Tibial artery (tissue), 4 donors: ENCODE data around the gene CCDC126.
A peak's percentile ranks its signal among the peaks of the same experiment; 100 is the strongest.
"Not testable (repeated sequence)": the region's sequence is repeated elsewhere in the genome, so short reads cannot be mapped to it uniquely, and the experiment has no call there.

Source experiments
- DNase-seq, 2 donors: peaks; one replicate each; pipeline ENCODE4 v3.0.0-alpha.2; 2019
- H3K27ac ChIP-seq, 2 donors: fragments of 200-600 bp; sonication (generic) in 1 of 2; 1 replicate in 1 of 2; 2 replicates in 1 of 2; pipeline ENCODE4 v1.5.1; 2018 to 2019; ENCODE audit warnings: mild to moderate bottlenecking in 1 of 2
- H3K27me3 ChIP-seq, 2 donors: fragments of 200-600 bp; sonication (generic) in 1 of 2; one replicate each; pipeline versions ENCODE4 v1.5.1 to v1.6.0; 2016 to 2019
- H3K36me3 ChIP-seq, 3 donors: fragments of 200-600 bp; sonication (generic) in 2 of 3; one replicate each; pipeline ENCODE4 v1.5.1; 2016 to 2019; ENCODE audit warnings: mild to moderate bottlenecking in 2 of 3
- H3K4me1 ChIP-seq, 4 donors: fragments of 200-600 bp; sonication (generic) in 2 of 4; 1 replicate in 3 of 4; 2 replicates in 1 of 4; pipeline ENCODE4 v1.5.1; 2016 to 2019
- H3K4me3 ChIP-seq, 2 donors: fragments of 200-600 bp; sonication (generic) in 1 of 2; 1 replicate in 1 of 2; 2 replicates in 1 of 2; pipeline ENCODE4 v1.5.1; 2018 to 2019; ENCODE audit warnings: mild to moderate bottlenecking in 2 of 2
- H3K9me3 ChIP-seq, 3 donors: fragments of 200-600 bp; sonication (generic) in 1 of 3; one replicate each; pipeline ENCODE4 v1.5.1; 2016 to 2019
- intact Hi-C: fragments of 100-400 bp; cut with DNase I; formaldehyde crosslinking; loops from one replicate; pipeline ENCODE4 v1.15.0; 2023; ENCODE audit warnings: low total_unique reads
- TF ChIP-seq, protein P1 (sequence below), 2 experiments: fragments of 200-600 bp in 1 of 2; fragments of 450-650 bp in 1 of 2; IDR thresholded peaks; one replicate each; pipeline ENCODE4 v1.5.1; 2017 to 2019; ENCODE audit warnings: antibody characterized with exemption in 2 of 2, mild to moderate bottlenecking in 1 of 2, moderate library complexity in 1 of 2

CCDC126 gene, protein sequence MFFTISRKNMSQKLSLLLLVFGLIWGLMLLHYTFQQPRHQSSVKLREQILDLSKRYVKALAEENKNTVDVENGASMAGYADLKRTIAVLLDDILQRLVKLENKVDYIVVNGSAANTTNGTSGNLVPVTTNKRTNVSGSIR

DNA sequence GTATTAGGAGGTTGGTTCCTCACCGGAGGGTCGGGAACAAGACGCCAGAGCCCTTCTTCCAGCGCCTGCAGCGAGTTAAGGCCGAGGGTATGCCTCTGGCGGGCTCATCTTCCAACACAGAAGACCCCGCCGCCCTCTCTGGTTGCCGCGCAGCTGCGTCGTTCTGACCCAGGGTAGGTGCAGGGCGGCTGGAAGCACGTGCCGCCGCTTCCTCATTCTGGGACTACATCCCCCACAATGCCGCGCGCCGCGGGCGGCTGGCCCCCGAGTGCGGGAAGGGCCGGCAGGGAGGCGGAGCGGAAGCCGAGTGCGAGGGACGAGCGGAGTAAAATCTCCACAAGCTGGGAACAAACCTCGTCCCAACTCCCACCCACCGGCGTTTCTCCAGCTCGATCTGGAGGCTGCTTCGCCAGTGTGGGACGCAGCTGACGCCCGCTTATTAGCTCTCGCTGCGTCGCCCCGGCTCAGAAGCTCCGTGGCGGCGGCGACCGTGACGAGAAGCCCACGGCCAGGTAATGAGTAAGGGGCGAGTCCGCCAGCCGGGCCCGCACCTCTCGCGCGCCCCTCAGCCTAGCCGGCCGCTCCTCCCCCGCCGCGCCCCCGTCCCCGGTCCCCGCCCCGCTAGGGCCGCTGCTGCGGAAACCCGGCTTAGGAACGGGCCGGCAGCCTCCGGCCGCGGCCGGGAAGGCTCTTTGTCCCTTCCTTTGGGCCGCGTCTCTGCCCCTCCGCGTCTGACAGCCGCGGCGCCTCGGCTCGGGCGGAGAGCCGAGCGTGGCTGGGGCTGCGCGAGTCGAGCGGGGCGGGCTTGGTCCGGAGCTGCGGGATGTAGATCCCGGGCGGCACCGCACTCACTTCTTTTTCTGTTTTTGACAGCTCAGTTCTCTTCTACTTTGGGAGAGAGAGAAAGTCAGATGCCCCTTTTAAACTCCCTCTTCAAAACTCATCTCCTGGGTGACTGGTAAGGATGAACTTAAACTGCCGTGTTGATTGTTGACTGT is at the start of gene CCDC126:
TSS of gene CCDC126 (plus strand) at position 289 of the 998 bp plus-strand sequence. CDS start 13,934 bp downstream, outside the sequence.
- intact Hi-C loops: loop anchor here (2.0 to 5.0 kb wide), 2 partner anchors 65 to 83 kb away; partner anchors contain the start of genes FAM221A and TRA2A
- peak; percentile 92 to 97 for DNase-seq

DNA sequence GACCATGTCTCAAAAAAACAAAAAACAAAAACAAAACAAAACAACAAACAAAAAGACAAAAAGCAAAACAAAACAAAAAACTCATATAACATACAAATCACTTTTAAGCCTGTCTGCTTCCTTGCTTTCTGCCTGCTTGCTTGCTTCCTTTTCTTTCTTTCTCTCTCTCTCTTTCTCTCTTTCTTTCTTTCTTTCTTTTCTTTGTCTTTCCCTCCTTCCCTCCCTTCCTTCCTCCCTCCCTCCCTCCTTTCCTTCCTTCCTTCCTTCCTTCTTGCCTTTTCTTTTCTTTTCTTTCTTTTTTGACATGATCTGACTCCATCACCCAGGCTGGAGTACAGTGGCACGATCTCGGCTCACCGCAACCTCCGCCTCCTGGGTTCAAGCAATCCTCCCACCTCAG is 49.5 kb upstream of the CCDC126 start:
- TF ChIP-seq, protein P1, sequence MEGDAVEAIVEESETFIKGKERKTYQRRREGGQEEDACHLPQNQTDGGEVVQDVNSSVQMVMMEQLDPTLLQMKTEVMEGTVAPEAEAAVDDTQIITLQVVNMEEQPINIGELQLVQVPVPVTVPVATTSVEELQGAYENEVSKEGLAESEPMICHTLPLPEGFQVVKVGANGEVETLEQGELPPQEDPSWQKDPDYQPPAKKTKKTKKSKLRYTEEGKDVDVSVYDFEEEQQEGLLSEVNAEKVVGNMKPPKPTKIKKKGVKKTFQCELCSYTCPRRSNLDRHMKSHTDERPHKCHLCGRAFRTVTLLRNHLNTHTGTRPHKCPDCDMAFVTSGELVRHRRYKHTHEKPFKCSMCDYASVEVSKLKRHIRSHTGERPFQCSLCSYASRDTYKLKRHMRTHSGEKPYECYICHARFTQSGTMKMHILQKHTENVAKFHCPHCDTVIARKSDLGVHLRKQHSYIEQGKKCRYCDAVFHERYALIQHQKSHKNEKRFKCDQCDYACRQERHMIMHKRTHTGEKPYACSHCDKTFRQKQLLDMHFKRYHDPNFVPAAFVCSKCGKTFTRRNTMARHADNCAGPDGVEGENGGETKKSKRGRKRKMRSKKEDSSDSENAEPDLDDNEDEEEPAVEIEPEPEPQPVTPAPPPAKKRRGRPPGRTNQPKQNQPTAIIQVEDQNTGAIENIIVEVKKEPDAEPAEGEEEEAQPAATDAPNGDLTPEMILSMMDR (IDR thresholded peaks at IDR 0.05): no peak
- H3K4me1 ChIP-seq: no peaks in the 10 kb centered on the region
- no peak overlapping the region for H3K4me3 ChIP-seq
- no peak overlapping the region for H3K27ac ChIP-seq
- intact Hi-C loops: no loop called here
- DNase-seq: no peak
- H3K27me3 ChIP-seq: no peaks in the 10 kb centered on the region
- H3K9me3 ChIP-seq: no peaks in the 10 kb centered on the region
- no peaks in the 10 kb centered on the region for H3K36me3 ChIP-seq

More for the DNA sequence above, at the start of gene CCDC126:
- peaks cover 0 to 2% of the 10 kb centered on the region in 2 donors for H3K27me3 ChIP-seq
- H3K9me3 ChIP-seq: no peaks in the 10 kb centered on the region
- peaks cover 0 to 31% (median 9%) of the 10 kb centered on the region in 4 donors for H3K4me1 ChIP-seq
- TF ChIP-seq, protein P1 (IDR thresholded peaks at IDR 0.05): no peak
- H3K27ac ChIP-seq: peak within 1 kb of the TSS; percentile 98
- H3K4me3 ChIP-seq: peak within 1 kb of the TSS; percentile 85 to 94
- H3K36me3 ChIP-seq: no peaks in the 10 kb centered on the region

DNA sequence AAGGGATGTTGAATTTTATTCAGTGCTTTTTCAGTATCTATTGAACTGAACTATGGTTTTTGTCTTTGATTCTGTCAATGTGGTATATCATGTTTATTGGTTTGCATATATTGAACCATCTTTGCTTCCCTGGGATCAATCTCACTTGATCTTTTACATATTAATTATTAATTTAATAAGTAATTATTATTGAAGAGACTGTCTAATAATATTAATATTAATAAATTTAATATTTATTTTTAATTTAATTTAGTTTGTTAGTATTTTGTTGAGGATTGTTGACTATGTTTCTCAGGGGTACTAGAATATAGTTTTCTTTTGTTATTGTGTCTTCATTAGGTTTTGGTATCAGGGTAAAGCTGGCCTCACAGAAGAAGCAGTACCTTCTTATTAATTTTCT is 38.9 kb upstream of the CCDC126 start:
- intact Hi-C loops: no loop called here
- Histone ChIP-seq H3K27me3 (no peaks in the 10 kb centered on the region), H3K4me3 (no peak overlapping the region), H3K27ac (no peak overlapping the region), H3K36me3 (no peaks in the 10 kb centered on the region), H3K4me1 (no peaks in the 10 kb centered on the region), H3K9me3 (no peaks in the 10 kb centered on the region)
- TF ChIP-seq, protein P1 (IDR thresholded peaks at IDR 0.05): no peak
- DNase-seq: no peak

DNA sequence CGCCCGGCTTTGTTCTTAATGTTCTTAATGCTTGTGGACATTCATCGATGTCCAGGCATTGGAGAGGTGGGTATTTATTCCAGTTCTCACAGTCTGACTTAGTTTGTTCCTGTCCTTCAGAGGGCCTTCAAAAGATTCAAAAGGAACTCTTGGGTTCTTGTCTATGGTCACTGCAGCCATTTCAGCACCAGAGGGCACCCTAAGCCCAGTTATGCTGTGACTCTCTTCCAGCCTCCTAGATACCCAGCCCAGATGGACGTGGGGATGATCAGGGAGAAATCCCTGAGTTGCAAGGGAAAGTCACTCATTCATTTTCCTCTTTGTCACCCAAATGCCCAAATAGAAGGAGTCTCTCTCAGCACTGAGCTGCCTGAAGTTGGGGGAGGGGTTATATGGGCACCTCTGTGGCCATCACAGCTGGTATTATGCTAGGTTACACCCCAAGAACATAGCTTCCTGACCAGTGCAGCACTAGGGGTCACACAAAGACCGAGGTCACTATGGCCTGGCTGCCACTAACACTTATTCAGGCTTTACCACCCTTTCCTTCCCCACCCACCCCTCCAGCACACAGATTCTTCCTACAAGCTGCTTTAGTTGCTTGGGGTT is 26.5 kb upstream of the CCDC126 start:
- Histone ChIP-seq H3K36me3 (no peaks in the 10 kb centered on the region), H3K27ac (no peak overlapping the region), H3K9me3 (no peaks in the 10 kb centered on the region), H3K4me3 (no peak overlapping the region), H3K27me3 (peaks cover 0 to 11% of the 10 kb centered on the region in 2 donors), H3K4me1 (no peaks in the 10 kb centered on the region)
- peak; percentile 69 to 83 for DNase-seq
- TF ChIP-seq, protein P1 (IDR thresholded peaks at IDR 0.05): peak; percentile 75 to 88
- intact Hi-C loops: loop anchor here (5.0 kb wide), 1 partner anchor 142 kb away; the partner anchor contains the start of gene STK31

DNA sequence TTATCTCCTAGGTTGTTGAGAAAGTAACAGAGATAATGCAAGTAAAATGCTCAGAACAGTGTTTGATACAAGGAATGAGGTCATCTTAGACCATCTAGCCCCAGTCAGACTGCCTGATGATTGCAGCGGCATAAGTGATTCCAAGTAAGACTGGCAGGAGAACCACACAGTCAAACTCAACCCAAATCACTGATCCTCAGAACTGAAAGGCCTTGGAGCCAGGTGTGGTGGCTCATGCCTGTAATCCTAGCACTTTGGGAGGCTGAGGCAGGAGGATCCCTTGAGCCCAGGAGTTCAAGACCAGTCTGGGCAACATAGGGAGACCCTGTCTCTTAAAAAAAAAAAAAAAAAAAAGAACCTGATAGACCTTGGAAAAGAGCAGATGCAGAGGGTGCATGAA is 15.2 kb upstream of the CCDC126 start:
- H3K27ac ChIP-seq, DNase-seq, H3K4me1 ChIP-seq, H3K36me3 ChIP-seq, H3K27me3 ChIP-seq, H3K4me3 ChIP-seq, H3K9me3 ChIP-seq, intact Hi-C loops: not testable (repeated sequence)

DNA sequence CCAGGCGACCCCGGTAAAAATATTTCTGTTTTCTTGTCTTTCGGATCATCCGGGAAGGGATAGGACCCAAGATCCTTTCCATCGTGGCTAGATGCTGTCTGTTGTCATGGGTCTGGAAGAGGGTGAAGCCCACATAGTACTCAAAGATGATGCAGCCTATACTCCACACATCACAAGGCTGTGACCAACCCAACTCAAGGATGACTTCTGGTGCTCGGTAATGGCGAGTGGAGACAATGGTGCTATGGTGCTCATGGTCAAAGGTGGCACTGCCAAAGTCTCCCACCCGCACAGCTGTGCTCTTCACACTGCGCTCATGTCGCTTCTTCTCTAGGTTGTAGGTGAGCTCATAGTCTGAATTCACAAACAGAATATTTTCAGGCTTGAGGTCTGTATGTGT is 11.9 kb upstream of the CCDC126 start:
- DNase-seq, intact Hi-C loops, H3K27me3 ChIP-seq, H3K27ac ChIP-seq, H3K4me3 ChIP-seq, H3K36me3 ChIP-seq, H3K4me1 ChIP-seq, H3K9me3 ChIP-seq: not testable (repeated sequence)
